OCI-M1 (cell line): Measurements from ENCODE around the gene LHX2.

Source experiments
- DNase-seq: peaks from one replicate; lab custom pipeline; 2025; lab: John Stamatoyannopoulos, UW

The LHX2 gene

DNA sequence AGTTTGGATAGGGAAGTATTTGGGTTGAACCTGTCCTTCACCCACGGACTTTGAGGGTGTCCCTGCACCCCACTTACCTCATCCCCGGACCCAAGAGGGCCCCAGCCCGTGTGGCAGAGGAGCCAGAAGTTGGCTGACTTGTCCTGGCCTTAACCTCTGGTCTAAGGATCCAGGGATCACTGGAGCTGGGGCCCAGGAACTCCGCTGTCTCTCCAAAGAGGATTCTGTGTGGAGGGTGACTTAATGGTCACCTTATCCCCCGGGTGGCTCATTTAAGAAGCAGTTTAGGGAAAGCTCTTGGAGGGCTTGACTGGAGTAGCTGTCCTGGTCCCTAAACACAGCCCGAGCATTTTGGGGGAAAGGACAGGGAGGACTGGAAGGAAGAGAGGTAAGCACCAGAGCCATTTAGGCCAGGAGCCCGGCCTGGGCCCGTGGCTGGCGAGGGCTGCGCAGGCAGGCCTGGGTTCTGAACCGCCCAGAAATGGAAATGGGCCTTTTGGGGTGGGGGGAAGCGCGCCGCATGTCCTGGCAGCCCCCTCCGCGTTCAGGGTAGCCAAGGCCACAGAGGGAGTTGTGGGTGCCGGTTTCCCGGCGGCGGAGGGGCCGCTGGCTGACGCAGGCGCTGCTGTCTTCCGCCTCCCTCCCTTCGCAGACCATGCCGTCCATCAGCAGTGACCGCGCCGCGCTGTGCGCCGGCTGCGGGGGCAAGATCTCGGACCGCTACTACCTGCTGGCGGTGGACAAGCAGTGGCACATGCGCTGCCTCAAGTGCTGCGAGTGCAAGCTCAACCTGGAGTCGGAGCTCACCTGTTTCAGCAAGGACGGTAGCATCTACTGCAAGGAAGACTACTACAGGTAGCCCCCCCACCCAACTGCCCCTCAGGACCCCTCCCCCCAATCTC is 2.0 kb downstream of the LHX2 start:
- no peak for DNase-seq

DNA sequence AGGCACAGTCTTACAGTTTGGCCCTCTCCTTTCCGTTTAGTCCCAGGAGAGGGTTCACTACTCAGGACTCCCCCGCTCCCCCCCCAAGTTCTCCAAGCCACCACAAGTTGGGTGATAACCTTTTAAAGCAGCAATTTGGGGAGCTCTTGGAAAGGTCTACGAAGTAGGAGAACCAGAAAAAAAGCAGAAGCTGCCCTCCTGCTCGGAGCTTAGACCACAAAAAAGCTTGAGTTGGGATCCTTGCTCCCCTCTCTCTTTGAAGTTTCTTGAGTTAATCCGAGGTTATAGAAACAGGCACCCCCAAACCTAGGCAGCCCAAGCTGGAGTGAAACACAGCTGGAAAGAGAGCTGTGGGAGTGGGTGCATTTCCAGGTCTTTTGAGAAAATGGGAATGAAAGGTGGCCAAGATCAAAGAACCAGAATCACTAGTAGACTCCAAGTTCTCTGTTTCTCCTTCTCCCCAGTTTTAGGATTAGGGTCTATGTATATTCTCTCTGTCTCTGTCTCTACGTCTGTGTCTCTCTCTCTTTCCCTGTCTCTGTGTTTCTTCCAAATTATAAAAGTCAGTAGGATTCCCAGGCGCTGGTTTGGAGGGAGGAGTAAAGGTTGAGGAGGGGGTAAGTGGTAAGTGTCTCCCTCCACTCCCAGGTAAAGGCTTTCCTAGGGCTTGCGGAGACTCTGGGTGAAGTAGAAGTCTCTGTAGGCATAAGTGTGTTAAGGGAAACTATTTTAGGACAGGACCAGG is 2.8 kb downstream of the LHX2 start:
- no peak for DNase-seq

DNA sequence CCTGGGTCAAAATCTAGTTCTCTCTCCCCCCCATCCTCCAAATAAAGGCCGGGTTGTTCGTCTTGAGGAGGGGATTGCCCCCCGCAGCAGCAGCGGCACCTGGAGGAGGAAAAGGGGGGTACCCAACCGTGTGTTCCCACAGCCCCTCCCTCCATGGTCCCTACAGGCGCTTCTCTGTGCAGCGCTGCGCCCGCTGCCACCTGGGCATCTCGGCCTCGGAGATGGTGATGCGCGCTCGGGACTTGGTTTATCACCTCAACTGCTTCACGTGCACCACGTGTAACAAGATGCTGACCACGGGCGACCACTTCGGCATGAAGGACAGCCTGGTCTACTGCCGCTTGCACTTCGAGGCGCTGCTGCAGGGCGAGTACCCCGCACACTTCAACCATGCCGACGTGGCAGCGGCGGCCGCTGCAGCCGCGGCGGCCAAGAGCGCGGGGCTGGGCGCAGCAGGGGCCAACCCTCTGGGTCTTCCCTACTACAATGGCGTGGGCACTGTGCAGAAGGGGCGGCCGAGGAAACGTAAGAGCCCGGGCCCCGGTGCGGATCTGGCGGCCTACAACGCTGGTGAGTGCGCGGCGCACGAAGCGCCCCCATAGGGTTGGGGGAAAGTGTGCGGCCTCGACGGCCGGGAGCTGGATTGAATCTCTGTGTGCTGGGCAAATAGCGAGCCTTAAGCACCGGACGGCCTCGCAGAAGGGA is 3.5 kb downstream of the LHX2 start:
- DNase-seq, result no peak

GRCh38 chr9:124015661-124016131 is 4.1 kb downstream of the LHX2 start:
- no peak for DNase-seq

DNA sequence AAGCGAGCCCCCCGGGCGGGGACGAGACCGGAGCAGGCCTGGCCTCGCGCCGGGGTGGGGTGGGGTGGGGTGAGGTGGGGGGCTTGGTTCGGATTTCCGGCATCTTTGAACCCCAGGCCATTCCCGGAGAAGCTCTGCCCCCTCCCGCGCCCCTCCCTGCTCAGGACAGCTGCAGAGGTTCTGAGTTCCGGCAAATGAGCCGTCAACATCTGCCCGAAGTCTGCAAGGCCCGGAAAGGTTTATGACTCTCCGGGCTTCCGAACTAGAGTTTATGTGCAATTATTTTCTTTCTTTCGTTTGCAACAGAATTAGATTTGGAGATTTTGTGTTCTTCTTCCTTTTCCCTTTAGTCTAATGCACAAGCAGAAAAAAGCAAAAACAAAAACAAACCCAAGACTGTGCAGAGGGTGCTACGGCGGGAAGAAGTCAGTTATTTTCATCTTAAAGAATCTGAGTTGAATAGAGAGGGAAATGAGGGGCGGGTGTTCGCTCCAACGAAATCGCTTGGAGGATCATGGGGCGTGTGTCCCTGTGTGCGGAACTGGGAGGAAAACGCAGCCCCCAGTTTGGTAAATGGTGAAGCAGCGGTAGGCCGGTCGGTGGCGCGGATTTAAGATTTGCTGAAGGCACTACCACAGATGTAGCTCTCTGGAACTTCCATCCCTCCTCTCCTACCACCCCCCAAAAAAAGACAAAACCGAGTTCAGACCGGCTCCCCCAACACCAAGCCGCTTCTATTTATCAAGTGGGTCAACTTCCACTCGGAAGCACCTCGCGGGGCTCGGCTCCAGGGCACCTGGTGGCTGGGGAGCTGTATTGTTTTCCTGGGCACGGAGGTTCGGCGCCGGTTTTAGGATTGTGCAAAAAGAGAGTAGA is 4.8 kb downstream of the LHX2 start:
- DNase-seq, result no peak

DNA sequence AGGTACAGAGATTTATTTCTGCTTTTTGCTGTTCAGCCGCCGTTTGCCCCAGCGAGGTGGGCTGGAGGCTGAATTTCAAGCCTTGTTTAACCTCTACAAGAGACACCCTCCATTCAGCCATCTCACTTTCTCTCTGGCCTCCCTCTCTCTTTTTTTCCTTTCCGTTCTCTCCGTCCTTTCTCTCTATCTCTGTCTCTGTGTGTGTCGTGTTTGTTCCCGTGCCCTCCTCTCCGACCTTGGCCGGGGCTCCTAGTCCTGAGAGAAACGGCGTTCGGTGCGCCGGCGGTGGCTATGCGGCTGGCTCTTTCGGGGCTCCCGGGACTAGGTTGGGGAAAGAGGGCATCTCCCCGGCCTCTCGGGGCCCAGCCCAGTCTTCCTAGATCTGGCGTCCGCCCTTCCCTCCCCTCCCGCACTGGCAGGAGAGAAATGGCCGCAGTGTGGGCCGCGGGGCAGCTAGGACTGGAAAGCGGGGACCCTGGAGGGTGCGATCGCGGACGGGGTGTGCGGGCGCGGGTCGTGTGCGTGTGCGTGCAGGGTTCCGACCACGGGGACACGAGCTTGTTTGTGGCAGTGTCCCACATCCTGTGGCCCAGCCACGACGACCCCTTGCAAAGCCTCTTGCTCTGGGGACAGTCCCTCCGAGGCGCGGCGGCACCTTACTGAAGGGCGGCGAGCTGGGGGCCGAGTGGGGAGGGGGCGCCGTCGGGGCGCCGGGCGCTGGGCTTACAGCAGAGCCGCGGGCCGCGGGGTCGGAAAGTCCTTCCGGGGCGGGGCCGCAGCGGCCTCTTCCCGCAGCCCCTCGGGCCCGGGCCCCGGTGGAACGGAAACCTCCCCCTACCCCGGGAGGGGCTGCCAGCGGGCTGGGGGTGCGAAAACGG is 5.7 kb downstream of the LHX2 start:
- no peak for DNase-seq

GRCh38 chr9:124017929-124018729 is 6.6 kb downstream of the LHX2 start:
- DNase-seq, result no peak

- no peak for DNase-seq
Measured at GRCh38 chr9:124018730-124019697, 7.4 kb downstream of the LHX2 start.

DNA sequence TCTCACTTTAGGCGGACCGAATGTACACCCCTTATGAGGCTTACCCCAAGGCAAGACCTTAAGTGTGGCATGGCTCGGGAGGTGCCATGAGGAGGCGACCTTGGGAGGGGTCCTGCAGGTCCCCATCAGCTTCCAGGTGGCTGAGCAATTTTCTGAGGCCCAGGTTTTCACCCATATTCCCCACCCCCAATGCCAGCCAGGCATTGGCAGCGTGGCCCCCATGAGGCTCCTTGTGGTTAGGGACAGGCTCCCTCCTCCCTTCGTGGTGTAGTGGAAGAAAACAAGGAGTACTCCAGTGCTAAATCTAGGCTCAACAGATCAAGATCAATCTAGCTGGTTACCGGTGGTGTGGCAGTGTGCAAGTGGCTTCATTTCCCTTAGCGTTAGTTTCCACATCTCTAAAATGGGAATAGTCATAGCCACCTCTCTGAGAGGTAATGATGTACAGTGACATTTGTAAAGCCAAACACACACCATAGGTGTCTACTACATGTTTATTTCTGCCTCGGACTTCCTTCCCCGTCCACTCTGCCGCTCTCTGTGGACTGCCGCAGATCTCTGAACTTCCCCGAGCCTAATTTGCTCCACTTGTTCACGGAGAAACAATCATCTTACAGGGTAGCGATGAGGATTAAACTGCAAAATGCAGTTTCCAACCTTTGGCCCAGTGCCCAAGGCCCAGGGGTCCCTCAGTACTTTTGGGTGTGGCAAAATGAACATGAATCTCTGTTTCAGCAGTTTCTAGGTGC is 8.4 kb downstream of the LHX2 start:
- no peak for DNase-seq

- DNase-seq, result no peak
Measured at GRCh38 chr9:124020520-124021384, 9.2 kb downstream of the LHX2 start.

GRCh38 chr9:124021385-124021769 is 9.8 kb downstream of the LHX2 start:
- no peak for DNase-seq

DNA sequence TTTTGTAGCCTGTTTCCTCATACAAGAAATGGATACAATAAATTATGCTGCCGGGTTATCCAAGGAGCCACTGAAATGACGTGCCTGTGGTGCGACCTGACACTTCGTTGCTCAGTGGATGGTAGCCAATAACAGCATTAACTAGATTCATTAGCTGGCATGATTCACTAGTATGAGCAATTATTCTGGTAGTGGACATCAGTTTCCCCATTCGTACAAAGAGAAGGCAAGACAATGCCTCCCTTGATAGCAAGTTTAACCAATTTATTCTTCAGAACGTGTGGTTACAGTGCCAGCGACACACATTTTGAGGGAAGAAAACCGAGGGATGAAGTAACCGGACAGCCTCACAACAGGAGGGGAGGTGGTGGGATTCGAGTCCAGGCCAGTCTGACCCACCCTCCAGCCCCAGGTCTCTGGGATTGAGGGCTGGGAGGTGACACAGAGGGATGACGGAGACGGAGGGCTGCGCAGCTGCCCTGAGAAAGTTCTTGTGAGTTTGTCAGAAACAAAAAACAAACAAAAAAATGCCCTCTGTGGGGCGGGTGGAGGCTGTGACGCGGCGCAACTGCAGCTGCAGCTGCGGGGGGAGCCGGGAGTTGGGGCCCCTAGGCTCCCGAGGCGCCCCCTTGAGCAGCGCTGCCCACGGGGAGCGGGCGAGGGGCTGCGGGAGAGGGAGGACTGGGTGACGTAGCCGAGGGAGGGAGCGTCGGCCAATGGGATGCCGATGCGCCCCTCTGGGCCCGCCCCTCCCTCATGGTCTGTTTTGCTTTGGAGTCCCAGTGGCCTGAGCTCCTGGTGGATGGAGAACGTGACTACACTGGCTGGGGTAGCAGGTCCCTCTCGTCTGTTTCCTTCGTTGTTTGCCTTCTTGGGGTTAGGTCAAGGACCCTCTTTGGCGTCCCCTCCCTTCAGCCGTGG is 10.9 kb downstream of the LHX2 start:
- DNase-seq, result no peak

DNA sequence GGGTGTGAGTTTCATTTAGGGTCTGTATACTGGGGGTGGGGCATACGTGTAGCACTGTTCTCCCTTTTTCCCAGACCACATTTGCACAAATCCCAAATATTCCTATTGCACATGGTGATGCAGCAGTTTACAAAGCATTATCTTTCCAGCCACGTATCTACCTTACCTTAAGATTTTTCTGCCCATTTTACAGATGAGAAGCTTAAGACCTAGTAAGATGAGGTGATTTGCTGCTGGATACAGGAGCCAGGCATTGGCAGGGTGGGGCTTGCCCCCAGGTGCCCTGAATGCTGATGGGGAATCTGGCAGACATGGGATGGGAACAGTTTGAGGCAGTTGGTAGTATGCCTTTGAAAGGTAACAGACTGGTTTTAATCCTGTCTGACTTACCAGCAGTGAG is 12.5 kb downstream of the LHX2 start:
- no peak for DNase-seq

DNA sequence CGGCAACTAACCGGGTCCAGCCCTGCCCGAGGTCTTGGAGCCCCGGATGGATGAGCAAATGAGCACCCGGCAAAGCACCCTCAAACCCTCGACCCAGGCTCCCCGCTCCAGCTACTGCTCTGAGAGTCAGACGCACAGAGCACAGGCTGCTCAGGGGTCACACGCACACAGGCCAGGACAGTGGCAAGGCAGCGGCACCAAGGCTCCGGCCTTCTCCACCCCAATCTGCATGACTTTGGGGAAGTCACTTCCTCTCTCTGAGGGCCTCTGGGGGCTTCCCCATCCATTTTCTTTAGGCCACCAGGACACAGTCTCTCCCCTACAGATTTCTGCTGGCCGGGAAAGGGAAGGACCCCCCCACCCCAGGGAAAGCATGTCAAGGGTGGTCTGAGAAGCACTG is 18.0 kb downstream of the LHX2 start:
- DNase-seq, result no peak

- no peak for DNase-seq
Measured at GRCh38 chr9:124030969-124031451, 19.4 kb downstream of the LHX2 start.

DNA sequence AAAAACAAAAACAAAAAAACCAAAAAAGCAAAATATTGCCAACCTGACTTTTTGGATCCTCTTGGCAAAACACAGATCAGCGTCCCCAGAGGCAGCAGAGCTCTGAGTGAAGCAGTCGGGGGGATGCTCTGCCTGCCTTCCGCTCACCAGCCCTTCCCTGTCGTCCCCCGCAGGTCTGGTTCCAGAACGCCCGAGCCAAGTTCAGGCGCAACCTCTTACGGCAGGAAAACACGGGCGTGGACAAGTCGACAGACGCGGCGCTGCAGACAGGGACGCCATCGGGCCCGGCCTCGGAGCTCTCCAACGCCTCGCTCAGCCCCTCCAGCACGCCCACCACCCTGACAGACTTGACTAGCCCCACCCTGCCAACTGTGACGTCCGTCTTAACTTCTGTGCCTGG is 20.7 kb downstream of the LHX2 start:
- DNase-seq, result no peak
